GM19468 (cell line): ENCODE measurements around the gene SLC1A2.
A peak's percentile ranks its signal among the peaks of the same experiment; 100 is the strongest.

Experiments used
- ATAC-seq: cut with Tn5 transposase; IDR thresholded peaks from one replicate; pipeline ENCODE4 v1.9.1; 2021; ENCODE audit warnings: mild to moderate bottlenecking, moderate library complexity, moderate number of reproducible peaks; ENCODE audit not compliant: unreplicated experiment; ENCODE audit errors: extremely low read depth

SLC1A2 gene

DNA sequence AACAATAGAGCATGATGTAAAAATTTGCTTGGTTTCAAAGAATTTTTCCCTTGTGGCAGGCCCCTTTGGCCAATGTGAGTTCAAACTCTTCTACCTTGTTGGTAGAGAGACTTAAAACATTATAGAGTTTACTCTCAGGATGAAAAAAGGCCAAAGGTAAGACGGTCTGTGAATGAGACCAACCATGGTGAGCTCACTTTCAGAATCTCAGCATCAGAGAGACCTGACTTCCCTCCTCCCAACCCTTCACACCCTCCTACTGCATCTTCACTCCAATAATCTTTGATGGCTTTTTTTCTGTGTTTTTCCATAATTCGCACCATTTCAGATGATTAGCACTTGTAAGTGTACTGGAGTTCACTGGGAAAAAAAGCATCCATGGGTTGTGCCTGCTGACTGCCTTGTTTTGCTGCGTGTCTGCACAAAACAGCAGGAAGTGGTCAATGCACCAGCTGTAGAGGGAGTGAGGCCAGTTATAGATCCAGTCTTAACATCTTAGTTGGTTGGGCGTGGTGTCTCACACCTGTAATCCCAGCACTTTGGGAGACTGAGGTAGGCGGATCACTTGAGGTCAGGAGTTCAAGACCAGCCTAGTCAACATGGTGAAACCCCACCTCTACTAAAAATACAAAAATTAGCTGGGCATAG lies 64.1 kb downstream of the SLC1A2 start:
- ATAC-seq, result no peak

DNA sequence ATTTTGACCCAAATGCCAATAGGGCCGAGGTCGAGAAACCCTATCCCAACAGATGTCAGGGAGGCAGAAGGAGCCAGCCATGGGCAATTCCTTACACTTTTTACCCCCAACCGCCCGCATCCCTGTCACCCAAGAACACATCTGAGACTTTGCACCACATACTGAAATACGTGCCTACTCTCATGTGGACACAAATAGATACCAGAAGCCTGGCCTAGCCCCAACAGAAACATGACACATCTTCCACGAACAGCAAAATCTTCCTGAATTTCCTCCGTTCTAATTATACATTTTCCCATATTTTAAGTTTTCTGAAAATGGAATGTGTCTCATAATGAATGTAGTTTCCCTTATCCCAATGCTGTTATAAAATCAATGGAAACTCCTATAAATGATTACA lies 64.7 kb downstream of the SLC1A2 start:
- no peak for ATAC-seq

GRCh38 chr11:35352077-35352888 lies 67.1 kb downstream of the SLC1A2 start:
- ATAC-seq, result no peak

GRCh38 chr11:35349897-35350296 lies 69.5 kb downstream of the SLC1A2 start:
- ATAC-seq, result no peak

DNA sequence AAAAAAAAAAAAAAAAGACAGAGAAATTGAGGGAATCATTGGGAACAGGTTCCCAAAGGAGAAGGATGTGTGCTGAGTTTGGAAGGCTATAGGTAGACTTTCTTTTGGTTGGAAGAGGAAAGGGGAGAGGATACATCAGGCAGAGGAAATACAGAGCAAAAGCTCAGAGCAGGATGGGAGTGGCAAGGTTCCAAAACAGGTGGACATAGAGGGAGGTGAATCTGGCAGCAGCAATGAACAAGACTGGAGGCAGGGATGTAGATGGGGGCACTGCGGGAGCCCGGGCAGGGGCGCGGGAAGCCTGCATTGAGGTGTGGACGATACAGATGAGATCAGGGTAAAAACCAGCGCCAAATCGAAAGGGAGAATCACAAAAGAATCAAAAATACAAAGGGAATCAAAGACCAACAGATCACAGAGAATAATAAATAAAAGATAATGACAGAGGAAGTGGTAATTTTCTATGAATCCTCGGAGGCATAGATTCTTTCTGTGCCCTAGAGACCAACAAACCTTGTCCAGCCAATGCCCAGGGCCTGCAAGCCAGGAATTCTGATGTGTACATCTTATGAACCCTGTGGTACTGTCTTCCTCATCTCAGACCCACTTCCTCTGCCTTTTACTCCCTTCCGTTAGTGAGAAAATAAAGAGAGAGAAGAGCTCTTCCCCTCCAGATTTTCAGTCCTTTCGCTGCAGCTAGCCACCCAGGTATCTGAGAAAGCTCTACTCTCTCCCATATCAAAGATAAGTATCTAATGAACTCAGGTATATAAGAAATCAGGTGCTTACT lies 70.3 kb downstream of the SLC1A2 start:
- no peak for ATAC-seq

- no peak for ATAC-seq
Measured at GRCh38 chr11:35347921-35348331, 71.4 kb downstream of the SLC1A2 start.

GRCh38 chr11:35347173-35347878 lies 72.0 kb downstream of the SLC1A2 start:
- ATAC-seq, result no peak

DNA sequence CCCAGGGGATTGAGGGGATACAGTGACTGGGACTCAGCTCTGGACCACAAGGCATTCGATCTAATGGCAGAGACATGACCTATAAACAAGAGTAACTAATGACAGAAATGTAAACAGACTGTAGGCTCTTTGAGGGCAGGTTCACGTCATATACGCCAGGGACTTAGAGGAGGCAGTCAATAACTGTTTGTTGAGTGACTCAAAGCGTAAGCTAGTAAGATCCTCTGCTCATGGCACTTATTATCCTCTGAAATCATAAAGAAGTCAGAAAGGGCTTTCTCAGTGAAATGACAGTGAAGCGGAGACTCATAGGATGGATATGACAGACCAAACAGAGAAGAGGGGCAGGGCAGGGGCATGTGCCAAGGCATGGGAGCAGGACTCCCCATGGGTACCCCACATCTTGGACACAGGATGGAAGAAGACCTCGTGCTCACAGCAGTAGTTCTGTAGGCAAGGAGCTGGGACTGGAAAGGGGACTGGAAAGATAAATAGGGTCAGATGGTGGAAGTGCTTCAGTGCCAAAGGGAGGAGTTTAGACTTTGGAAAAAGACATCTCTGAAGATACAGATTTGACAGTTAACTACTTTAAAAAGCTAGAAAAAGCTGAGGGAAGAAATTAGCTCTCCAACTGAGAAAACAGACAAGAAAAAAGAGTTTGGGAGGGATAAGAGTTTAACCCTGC lies 72.7 kb downstream of the SLC1A2 start:
- no peak for ATAC-seq

GRCh38 chr11:35344681-35345574 lies 74.4 kb downstream of the SLC1A2 start:
- ATAC-seq, result no peak

GRCh38 chr11:35343033-35343598 lies 76.2 kb downstream of the SLC1A2 start:
- ATAC-seq, result peak; percentile 13

- ATAC-seq, result no peak
Measured at GRCh38 chr11:35340715-35341114, 78.6 kb downstream of the SLC1A2 start.

GRCh38 chr11:35340071-35340470 lies 79.3 kb downstream of the SLC1A2 start:
- ATAC-seq, result no peak

- ATAC-seq, result no peak
Measured at GRCh38 chr11:35338921-35339320, 80.4 kb downstream of the SLC1A2 start.

- ATAC-seq, result no peak
Measured at GRCh38 chr11:35337914-35338305, 81.4 kb downstream of the SLC1A2 start.

DNA sequence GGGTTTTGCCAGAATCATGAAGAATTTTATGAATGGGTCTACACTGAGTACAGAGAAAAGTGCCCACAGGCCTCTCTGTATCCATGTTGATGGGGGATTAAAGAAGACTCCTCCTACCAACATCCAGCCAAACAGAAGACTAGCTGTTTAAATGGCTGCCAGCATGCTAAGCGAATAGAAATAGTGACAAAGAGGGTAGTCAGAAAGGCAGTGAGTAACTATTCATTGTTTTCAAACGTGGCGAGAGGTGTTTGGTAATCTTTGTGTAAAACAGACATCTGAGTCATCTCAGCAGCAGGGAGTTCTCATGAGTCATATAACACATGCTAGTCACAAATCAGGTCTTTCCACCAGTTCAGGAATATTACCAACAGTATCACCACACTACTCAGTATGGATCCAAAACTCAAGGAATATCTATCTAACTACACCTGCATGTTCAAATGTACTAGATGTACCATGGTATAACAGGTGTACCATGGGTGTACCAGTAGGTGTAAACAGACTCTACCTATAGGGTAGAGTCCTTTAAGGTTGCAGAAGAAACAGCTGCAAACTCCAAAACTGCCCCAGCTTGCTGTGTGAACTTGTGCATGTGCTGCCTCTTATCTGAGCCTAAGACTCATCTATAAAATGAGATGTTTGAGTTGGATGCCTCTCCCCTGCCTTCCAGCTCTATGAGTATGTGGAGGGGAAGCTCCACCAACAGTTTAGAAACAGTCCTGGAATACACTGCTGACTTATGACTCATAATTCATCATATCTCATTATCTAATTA lies 82.0 kb downstream of the SLC1A2 start:
- ATAC-seq, result no peak

DNA sequence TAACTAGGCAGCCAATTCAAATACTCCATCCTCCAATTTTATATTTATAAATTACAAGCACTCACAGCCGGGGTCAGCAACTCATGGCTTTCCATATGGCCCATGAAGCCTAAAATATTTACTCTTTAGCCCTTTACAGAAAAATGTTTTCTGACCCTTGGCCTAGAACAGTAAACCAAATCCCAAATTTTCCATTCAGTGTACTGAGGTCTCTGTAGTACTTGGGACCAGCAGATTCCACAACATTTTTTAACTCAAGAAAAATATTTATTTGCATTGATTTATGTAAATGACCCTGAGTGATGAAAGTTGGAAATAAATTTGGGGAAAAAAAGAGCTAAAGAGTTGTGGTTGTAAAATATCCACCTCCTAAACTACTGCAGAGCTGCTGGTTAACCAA lies 82.6 kb downstream of the SLC1A2 start:
- ATAC-seq, result no peak

GRCh38 chr11:35335226-35335625 lies 84.1 kb downstream of the SLC1A2 start:
- no peak for ATAC-seq
